GM18505 (cell line): ENCODE results near the gene LBX1.

Experiments
- ATAC-seq: cut with Tn5 transposase; IDR thresholded peaks from one replicate; pipeline ENCODE4 v1.9.1; 2021; ENCODE audit not compliant: unreplicated experiment
- POLR2A ChIP-seq: IDR thresholded peaks from 4 replicates; pipeline ENCODE4 v1.6.1; 2011; ENCODE audit warnings: borderline replicate concordance; ENCODE audit not compliant: insufficient read depth, insufficient read length; ENCODE audit errors: extremely low read depth

Gene LBX1

DNA sequence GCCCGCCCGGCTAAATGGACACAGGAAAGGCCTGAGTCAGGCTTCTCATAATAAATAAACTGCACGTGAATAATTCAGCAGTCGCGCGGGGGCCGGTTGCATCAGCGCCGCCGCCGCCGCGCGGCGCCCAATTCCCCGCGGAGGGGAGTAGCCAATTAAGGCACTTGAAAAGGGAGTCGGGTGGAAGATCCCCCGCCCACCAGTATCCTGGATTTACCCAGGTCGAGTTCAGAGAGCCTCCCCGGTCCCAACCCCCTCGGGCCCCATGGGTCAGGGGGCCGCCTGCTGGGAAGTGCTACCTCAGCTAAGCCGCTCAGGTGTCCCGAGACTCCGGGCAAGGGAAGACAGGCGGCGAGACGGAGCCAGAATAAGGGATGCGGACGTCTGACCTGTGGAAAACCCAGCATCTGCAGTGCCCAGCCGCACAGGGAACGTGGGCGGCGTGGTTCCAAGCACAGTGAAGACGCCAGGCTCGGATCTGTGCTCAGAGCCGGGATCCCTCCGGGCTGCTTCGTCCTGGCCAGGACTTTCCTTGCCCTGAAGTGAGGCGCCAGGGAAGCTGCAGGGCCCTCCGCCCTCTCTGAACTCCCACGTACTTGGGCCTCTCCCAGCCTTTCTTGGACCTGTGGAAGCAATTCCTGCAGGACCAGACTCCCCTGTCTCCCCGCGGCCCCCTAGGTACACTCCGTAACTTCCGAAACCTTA is 7.3 kb upstream of the LBX1 start:
- TF ChIP-seq POLR2A = no peak
- ATAC-seq = no peak

GRCh38 chr10:101235766-101236165 is 6.5 kb upstream of the LBX1 start:
- ATAC-seq = no peak
- TF ChIP-seq POLR2A = no peak

DNA sequence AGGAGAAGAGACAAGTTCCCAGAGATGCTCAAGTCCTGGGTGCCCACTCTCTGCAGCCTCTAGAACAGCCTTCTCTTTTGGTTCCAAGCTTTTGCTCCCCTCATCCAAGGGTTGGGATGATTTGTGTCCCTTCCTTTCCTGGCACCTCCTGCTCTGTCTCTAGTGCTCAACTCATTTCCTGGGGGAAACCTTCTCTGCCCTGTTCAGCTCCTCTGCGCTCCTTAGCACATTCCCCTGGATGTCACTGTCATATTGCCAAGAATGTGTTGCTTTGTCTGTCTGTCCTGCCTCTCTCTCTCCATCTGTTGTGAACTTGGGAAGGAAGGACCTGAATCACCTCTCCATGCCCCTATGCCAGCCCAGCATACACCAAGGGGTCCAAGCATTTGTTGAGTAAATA is 5.1 kb upstream of the LBX1 start:
- no peak for TF ChIP-seq POLR2A
- ATAC-seq = no peak

DNA sequence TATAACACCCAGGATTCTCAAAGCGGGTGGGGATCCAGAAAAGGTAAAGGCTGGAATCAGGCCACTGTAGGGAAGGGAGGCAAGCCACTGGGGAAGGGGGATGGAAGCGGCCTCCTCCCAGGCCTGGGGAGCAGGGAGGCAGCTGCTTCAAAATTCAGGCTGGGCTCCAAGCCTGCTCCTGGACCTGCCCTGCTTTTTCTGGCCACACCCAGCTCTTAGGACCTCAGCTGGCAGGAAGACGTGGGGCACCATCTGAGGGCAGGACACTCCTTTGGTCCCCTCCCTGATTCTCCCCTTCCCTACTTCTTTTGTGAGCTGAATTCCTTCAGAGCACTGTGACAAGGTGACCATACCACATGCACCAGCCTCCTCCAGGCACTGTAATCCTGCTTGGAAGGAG is 4.6 kb upstream of the LBX1 start:
- no peak for TF ChIP-seq POLR2A
- no peak for ATAC-seq

DNA sequence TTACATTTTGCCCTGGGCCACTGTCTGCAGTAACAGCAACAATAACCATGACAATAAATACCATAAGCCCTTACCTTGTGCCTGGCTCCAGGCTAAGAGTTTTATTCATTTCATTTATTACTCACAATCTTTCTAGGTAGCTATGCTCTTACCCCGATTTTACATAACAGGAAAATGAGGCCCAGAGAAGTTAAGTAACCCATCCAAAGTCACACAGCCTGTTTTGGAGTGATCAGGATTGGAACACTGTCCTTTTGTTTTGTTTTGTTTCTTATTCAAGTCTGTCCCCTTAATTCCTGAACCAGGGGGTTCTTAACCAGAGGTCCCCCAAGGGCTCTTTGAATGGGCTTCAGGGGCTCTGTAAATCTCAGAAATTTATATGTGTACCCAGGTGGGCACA is 4.2 kb upstream of the LBX1 start:
- no peak for TF ChIP-seq POLR2A
- no peak for ATAC-seq

DNA sequence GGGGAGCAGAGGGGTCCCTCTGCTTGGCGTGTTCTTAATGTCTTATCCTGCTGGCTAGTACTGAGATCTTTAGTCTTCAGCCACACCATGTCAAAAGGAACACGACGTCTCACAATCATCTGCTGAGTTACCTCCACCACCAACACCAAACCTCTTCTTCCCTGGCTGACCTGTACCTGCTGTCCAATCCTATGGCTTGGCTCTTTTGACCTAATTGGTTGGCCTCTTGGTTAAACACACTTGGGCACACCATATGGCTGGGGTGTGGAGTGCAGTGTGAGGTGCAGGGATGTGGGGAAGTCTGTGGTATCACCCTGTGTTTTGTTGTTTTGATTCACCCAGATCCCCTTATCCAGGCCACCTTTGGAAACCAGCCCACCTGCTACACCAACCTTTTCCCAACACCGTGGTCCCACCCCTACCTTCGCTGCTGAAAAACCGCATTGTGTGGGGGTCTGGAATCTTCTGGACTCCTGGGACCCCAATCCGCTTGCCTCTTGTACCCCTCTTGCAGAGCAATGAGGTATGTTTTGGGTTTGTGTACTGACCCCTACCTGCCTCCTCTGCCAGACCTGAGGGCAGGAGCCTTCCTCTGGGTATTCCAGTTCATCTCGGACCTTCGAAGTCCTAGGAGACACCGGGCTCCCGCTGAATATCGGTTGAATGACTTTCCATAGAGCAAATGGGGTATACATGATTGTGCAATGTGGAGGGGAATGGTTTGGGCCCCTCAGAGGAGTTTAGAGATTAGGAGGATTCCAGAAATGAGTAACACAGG is 2.8 kb upstream of the LBX1 start:
- no peak for TF ChIP-seq POLR2A
- no peak for ATAC-seq

- no peak for ATAC-seq
- no peak for TF ChIP-seq POLR2A
These were observed 1.8 kb upstream of the LBX1 start for GRCh38 chr10:101231092-101231491.

GRCh38 chr10:101230183-101230917 is 1.1 kb upstream of the LBX1 start:
- ATAC-seq = no peak

DNA sequence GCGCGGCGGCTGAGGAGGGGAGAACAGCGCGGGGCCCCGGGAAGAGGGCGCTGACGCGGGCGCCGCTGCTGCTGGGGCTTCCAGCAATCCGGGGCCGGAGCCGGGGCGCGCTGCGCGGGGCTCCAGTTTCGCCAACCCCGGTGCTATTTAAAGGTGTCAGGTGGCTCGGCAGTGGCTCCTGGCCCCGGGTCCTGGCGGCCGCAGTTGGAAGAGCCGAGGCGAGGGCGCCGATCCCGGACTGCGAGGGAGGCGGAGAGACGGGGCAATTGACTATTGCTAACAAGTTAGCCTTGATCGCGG is 347 bp downstream of the LBX1 start:
- TF ChIP-seq POLR2A = no peak
- no peak for ATAC-seq

More at GRCh38 chr10:101230183-101230917, 1.1 kb upstream of the LBX1 start:
- TF ChIP-seq POLR2A = no peak

GRCh38 chr10:101228153-101228965 is 904 bp downstream of the LBX1 start:
- no peak for TF ChIP-seq POLR2A
- ATAC-seq = no peak

DNA sequence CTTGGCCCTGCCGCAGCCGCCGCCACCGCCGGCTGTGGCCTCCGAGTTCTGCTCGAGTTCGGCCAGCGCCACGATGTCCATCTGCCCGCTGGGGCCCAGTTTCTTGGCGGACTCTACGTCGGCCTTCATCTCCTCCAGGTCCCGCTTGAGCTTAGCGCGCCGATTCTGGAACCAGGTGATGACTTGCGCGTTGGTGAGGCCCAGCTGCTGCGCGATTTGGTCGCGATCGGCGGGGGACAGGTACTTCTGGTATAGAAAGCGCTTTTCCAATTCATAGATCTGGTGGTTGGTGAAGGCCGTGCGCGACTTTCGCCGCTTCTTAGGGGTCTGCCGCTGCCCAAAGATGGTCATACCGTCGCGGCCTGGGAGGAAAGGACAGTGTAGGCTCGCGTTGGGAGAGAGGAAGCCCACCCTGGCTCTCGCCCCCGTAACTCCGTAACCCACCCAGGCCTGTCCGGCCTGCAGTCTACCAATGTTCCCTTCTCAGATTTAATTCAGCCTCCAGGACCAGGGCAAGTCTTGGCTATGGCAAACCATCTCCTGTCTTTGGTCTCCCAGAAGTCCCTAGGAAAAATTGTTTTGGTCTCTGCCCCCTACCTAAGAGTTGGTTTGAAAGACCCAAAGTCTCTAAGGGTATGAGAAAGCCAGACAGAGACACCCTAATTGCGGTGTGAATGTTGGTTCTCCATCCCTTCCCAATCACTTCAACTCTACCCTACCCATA is 1.7 kb downstream of the LBX1 start:
- ATAC-seq = no peak
- no peak for TF ChIP-seq POLR2A
